Measurements from ENCODE around the gene CTSF.
"Not testable (repeated sequence)": the region's sequence is repeated elsewhere in the genome, so short reads cannot be mapped to it uniquely, and the experiment has no call there.

The CTSF gene

GRCh38 chr11:66589996-66590675 lies 21.7 kb upstream of the CTSF start:
- DNase-seq (ENCODE audit: low read depth in 2 of 2) = no peak

GRCh38 chr11:66589315-66589714 lies 20.9 kb upstream of the CTSF start:
- not testable (repeated sequence) for DNase-seq (ENCODE audit: low read depth in 2 of 2)

DNA sequence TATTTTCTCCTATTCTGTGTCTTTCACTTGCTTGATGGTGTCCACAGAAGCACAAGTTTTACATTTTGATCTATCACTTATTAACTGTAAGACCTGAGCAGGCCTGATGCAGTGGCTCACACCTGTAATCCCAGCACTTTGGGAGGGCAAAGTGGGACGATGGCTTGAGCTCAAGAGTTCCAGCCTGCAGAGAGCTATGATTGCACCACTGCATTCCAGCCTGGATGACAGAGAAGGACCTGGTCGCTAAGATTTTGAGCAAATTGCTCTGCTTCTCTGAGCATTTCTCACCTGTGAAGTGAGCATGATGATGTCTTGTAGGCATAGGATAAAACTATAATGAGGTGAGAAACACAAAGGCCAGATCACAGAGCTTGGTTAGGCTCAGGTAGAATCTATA lies 17.7 kb upstream of the CTSF start:
- DNase-seq (ENCODE audit: low read depth in 2 of 2) = no peak

DNA sequence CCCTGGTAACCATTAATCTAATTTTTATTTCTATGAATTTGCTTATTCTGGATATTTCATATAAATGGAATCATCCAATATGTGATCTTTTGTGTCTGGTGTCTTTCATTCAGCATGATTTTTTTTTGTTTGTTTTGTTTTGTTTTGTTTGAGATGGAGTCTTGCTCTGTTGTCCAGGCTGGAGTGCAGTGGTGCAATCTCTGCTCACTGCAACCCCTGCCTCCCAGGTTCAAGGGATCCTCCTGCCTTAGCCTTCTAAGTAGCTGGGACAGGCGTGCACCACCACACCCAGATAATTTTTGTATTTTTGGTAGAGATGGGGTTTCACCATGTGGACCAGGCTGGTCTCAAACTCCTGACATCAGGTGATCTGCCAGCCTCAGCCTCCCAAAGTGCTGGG lies 17.0 kb upstream of the CTSF start:
- not testable (repeated sequence) for DNase-seq (ENCODE audit: low read depth in 2 of 2)

- not testable (repeated sequence) for DNase-seq (ENCODE audit: low read depth in 2 of 2)
Observed at GRCh38 chr11:66582565-66583147, 14.2 kb upstream of the CTSF start.

DNA sequence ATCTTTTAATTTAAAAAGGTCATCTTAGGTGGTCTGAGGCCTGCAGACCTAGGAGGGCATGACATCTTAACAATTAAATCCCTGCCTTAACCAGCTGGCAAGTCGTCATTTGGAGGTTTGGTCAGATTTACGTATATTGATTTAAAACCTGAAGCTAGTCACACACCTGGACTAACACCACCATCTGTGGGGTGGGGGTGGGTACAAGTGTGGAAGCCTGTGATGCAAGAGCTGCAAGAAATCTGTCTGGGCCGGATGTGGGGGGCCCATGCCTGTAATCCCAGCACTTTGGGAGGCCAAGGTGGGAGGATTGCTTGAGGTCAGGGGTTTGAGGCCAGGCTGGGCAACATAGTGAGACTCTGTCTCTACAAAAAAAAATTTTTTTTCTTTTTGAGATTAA lies 12.9 kb upstream of the CTSF start:
- DNase-seq (ENCODE audit: low read depth in 2 of 2) = no peak

DNA sequence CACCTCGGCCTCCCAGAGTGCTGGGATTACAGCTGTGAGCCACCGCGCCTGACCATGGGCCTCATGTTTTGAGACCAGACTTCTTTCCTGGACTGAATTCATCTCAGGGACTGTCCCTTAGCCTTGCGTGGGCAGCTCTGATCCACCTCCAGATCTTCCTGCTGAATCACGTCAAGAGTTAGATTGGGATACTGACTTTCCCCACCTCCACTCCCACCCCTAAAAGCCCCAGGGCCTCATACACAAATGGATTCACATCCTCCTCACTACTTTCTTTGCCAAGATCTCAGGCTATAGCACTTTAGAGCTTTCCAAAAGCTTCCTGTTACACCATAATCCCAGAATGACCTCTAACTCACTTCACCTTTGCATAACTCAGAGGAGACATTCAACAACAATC lies 12.4 kb upstream of the CTSF start:
- DNase-seq (ENCODE audit: low read depth in 2 of 2) = no peak

- peak; percentile 67 to 83 for DNase-seq (ENCODE audit: low read depth in 2 of 2)
Observed at GRCh38 chr11:66579017-66579606, 10.7 kb upstream of the CTSF start.

DNA sequence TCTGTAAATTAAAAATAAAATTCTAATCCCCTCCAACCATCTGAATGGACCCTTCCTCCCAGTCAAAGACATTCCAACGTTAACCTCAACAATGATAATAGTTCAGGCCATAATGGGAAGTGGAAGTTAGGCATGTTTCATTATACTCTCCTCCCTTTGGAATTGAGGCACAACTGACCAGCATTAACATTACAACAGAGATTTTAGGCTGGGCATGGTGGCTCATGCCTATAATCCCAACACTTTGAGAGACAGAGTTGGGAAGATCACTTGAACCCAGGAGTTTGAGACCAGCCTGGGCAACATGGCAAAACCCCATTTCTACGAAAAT lies 2.4 kb upstream of the CTSF start:
- no peak for DNase-seq (ENCODE audit: low read depth in 2 of 2)

DNA sequence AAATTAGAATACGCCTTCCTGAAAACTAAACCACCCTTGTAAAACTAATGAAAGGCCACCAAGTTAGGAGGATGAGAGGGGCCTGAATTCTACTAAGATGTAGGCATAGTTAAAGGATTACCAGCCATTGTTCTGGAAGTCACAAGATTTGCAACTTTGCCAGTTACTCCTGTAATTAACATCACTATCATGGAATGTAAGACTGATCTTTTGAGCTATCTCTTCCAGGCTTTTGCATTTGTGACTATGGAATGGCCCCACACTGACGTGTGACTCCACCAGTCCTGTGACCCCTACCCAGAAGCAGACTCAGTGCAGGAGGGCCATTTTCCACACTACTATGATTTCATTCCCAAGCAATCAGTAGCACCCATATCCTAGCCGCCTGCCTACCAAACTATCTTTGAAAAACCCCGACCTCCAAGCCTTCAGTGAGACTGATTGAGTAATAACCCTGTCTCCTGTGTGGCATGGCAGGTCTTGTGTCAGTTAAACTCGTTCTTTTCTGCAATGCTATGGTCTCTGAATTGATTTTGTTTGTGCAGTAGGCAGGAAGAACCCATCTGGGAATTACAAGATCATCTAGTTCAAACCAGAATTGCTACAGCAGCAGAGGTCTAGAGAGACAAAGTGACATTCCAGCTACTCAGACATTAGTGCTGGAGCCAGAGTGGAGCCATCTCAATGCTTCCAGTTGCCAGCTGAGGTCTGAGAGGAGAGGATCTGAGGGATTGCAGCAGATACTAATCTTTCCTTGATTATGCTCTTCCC lies 1.9 kb upstream of the CTSF start:
- no peak for DNase-seq (ENCODE audit: low read depth in 2 of 2)

GRCh38 chr11:66569076-66569475 lies 670 bp upstream of the CTSF start:
- no peak for DNase-seq (ENCODE audit: low read depth in 2 of 2)

DNA sequence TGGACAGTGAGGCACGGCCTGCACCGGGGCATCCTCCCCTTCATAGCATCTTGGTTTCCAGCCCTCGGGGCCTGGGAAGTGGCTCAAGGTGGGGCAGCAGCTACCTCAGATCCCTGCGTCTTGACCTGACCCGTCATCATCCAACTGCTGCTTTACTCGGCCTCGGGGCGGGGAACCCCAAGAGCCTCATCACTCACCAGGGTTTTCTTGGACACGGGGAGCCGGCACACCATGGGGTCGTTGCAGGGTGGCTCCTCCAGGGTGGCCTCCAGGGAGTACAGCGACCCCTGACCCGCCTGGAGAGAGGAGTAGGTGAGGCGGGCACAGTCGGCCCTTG lies 651 bp downstream of the CTSF start:
- no peak for DNase-seq (ENCODE audit: low read depth in 2 of 2)

- DNase-seq (ENCODE audit: low read depth in 2 of 2) = no peak
Observed at GRCh38 chr11:66566221-66566620, 2.2 kb downstream of the CTSF start.

DNA sequence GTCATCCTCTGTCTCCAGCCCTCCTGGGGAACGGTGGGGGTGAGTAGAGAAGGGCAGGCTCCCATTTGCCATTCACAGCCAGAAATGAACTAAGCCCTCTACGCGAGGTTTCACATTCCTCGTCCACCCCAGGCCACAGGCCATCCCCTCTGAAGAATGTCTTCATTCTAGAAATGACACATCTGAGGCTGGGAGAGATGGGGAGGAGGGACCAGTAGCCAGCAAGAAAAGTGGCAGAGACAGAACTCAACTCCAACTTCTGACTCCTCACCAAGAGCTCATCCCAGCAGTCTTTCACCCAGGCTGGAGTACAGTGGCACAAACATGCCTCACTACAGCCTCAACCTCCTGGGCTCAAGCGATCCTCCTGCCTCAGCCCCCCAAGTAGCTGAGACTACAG lies 3.4 kb downstream of the CTSF start:
- no peak for DNase-seq (ENCODE audit: low read depth in 2 of 2)

GRCh38 chr11:66564538-66564937 lies 3.9 kb downstream of the CTSF start:
- no peak for DNase-seq (ENCODE audit: low read depth in 2 of 2)

DNA sequence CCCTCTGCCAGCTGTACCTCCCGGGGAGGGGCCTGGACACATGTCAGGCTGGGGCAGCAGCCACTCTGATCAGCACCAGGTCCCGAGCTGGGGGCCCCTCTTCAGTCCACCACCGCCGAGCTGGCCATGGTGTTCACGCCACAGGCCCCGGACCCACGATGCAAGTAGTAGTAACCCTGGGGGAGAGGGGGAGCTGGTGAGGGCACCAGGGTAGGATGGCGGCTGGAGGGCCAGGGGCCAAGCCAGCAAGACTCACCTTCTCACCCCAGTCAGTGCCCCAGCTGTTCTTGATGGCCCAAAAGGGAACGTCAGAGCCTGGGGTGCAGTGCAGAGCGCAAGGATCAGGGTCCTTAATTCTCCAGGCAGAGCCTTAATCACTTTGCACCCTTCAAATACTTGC lies 4.6 kb downstream of the CTSF start:
- no peak for DNase-seq (ENCODE audit: low read depth in 2 of 2)

- no peak for DNase-seq (ENCODE audit: low read depth in 2 of 2)
Observed at GRCh38 chr11:66562907-66563583, 5.4 kb downstream of the CTSF start.

DNA sequence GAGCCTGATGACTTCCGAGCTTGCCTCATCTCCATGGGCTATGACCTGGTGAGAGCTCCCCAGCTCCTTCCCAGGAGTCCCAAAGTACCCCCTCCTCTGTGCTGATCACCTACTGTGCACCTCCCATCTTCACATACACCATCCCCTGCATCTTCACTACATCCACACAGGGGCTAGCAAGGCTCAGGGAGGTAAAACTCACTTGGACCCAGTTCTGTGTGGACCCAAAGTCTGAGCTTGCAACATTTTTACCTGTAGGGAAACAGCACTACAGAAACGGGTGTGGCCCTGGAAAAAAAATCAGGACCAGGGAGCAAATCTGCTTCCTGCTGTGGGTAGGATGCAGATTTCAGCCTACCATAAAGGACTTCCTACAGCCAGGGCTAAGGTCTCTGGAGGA lies 6.1 kb downstream of the CTSF start:
- no peak for DNase-seq (ENCODE audit: low read depth in 2 of 2)

GRCh38 chr11:66561975-66562248 lies 6.5 kb downstream of the CTSF start:
- no peak for DNase-seq (ENCODE audit: low read depth in 2 of 2)

- DNase-seq (ENCODE audit: low read depth in 2 of 2) = no peak
Observed at GRCh38 chr11:66561178-66561974, 7.0 kb downstream of the CTSF start.

- no peak for DNase-seq (ENCODE audit: low read depth in 2 of 2)
Observed at GRCh38 chr11:66559866-66560676, 8.3 kb downstream of the CTSF start.

Data from stimulated activated CD4-positive, alpha-beta T cell treated with anti-CD3 and anti-CD28 coated beads, Interleukin-15, amount 100 ng/mL, for 48 hours (primary cell).